Caki2 (cell line): ENCODE data around the gene PLXNA4. TPM values are rescaled to one million over a fixed set of nuclear protein-coding genes. Genes with fewer than 3 reads are reported as not detected.
"Not testable (repeated sequence)": the region's sequence is repeated elsewhere in the genome, so short reads cannot be mapped to it uniquely, and the experiment has no call there.

Source experiments
- DNase-seq: peaks from one replicate; pipeline ENCODE4 v3.0.0-alpha.2; 2015; ENCODE audit warnings: low read depth
- in situ Hi-C: cut with HindIII; loops from 2 replicates; pipeline ENCODE4 v1.10.0; 2016; ENCODE audit warnings: low sequenced_read_pairs, low pct_unique_long_range_greater_than_20kb, mixed read lengths
- total RNA-seq: library from RNA; depleted of rRNA; stranded (reverse); fragments of >200 nt; shearing (Covaris generic); gene quantifications from 2 replicates; pipeline ENCODE4 v1.2.3, GENCODE V29; 2014; ENCODE audit warnings: low replicate concordance; rRNA removed

The PLXNA4 gene
- total RNA-seq, result 0.34 TPM in 1 of 2 replicates, not detected in the other

- no peak for DNase-seq
- in situ Hi-C loops, result no loop called here
These were observed at the start of gene PLXNA4 for GRCh38 chr7:132575982-132576720. TSS of gene PLXNA4 (minus strand) at chr7:132576470. CDS start at chr7:132508693, 67,777 bp downstream.

GRCh38 chr7:132625651-132626050 is 49.4 kb upstream of the PLXNA4 start:
- no peak for DNase-seq
- in situ Hi-C loops, result no loop called here

- in situ Hi-C loops, result no loop called here
- DNase-seq, result no peak
These were observed 45.8 kb upstream of the PLXNA4 start for GRCh38 chr7:132622081-132622480.

GRCh38 chr7:132619967-132620366 is 43.7 kb upstream of the PLXNA4 start:
- in situ Hi-C loops, result no loop called here
- DNase-seq, result no peak

GRCh38 chr7:132618956-132619305 is 42.7 kb upstream of the PLXNA4 start:
- in situ Hi-C loops, result no loop called here
- no peak for DNase-seq

GRCh38 chr7:132618271-132618955 is 42.1 kb upstream of the PLXNA4 start:
- in situ Hi-C loops, result no loop called here
- no peak for DNase-seq

GRCh38 chr7:132614428-132615318 is 38.4 kb upstream of the PLXNA4 start:
- DNase-seq, result no peak

GRCh38 chr7:132613737-132614136 is 37.5 kb upstream of the PLXNA4 start:
- no peak for DNase-seq
- in situ Hi-C loops, result no loop called here

More at GRCh38 chr7:132614428-132615318, 38.4 kb upstream of the PLXNA4 start:
- in situ Hi-C loops, result no loop called here

- in situ Hi-C loops, result no loop called here
- no peak for DNase-seq
These were observed 34.7 kb upstream of the PLXNA4 start for GRCh38 chr7:132610995-132611394.

- in situ Hi-C loops, result no loop called here
- no peak for DNase-seq
These were observed 33.7 kb upstream of the PLXNA4 start for GRCh38 chr7:132609906-132610520.

- in situ Hi-C loops, result no loop called here
- no peak for DNase-seq
These were observed 33.0 kb upstream of the PLXNA4 start for GRCh38 chr7:132609222-132609621.

- DNase-seq, result no peak
- in situ Hi-C loops, result no loop called here
These were observed 32.3 kb upstream of the PLXNA4 start for GRCh38 chr7:132608523-132608922.

GRCh38 chr7:132607656-132608055 is 31.4 kb upstream of the PLXNA4 start:
- DNase-seq, result no peak
- in situ Hi-C loops, result no loop called here

GRCh38 chr7:132604121-132604520 is 27.9 kb upstream of the PLXNA4 start:
- no peak for DNase-seq
- in situ Hi-C loops, result no loop called here

- in situ Hi-C loops, result no loop called here
- no peak for DNase-seq
These were observed 27.1 kb upstream of the PLXNA4 start for GRCh38 chr7:132603220-132603833.

- no peak for DNase-seq
- in situ Hi-C loops, result no loop called here
These were observed 25.5 kb upstream of the PLXNA4 start for GRCh38 chr7:132601783-132602182.

- no peak for DNase-seq
- in situ Hi-C loops, result no loop called here
These were observed 20.3 kb upstream of the PLXNA4 start for GRCh38 chr7:132596588-132596987.

GRCh38 chr7:132594741-132595140 is 18.5 kb upstream of the PLXNA4 start:
- in situ Hi-C loops, DNase-seq: not testable (repeated sequence)
